Endothelial cell (in vitro differentiated cells): ENCODE measurements around the gene PPP1R7. TPM values are rescaled to one million over a fixed set of nuclear protein-coding genes. Genes with fewer than 3 reads are reported as not detected.

Experiments used
- DNase-seq: peaks from one replicate; pipeline ENCODE4 v3.0.0; 2021; ENCODE audit warnings: low spot score
- H3K27ac Mint-ChIP-seq: one replicate; pipeline ENCODE4 v1.8.0; 2021; ENCODE audit warnings: mixed read lengths, inconsistent platforms; ENCODE audit not compliant: unreplicated experiment
- H3K27me3 Mint-ChIP-seq: one replicate; pipeline ENCODE4 v1.8.0; 2021; ENCODE audit warnings: mild to moderate bottlenecking, moderate library complexity, mixed read lengths, inconsistent platforms; ENCODE audit not compliant: unreplicated experiment
- H3K36me3 Mint-ChIP-seq: one replicate; pipeline ENCODE4 v1.8.0; 2021; ENCODE audit warnings: mild to moderate bottlenecking, low read depth, mixed read lengths, inconsistent platforms; ENCODE audit not compliant: unreplicated experiment
- H3K4me1 Mint-ChIP-seq: one replicate; pipeline ENCODE4 v1.8.0; 2021; ENCODE audit warnings: mild to moderate bottlenecking, mixed read lengths, inconsistent platforms; ENCODE audit not compliant: unreplicated experiment
- H3K4me3 Mint-ChIP-seq: one replicate; pipeline ENCODE4 v1.8.0; 2021; ENCODE audit warnings: mild to moderate bottlenecking, mixed read lengths, inconsistent platforms; ENCODE audit not compliant: unreplicated experiment
- H3K9me3 Mint-ChIP-seq: one replicate; pipeline ENCODE4 v1.8.0; 2021; ENCODE audit warnings: mixed read lengths, inconsistent platforms; ENCODE audit not compliant: unreplicated experiment
- total RNA-seq: library from RNA; stranded (reverse); fragmentation: NEBNext Ultra II Directional; extraction: Animal tissue kit (Norgen Biotek cat#: 25700); gene quantifications from one replicate; pipeline ENCODE4 v1.2.1, GENCODE V29; 2021; ENCODE audit not compliant: unreplicated experiment
- TF ChIP-seq, protein P1 (sequence below): fragments of 200-600 bp; sonication (generic); IDR thresholded peaks from one replicate; pipeline ENCODE4 v1.5.0; 2021; ENCODE audit warnings: antibody characterized with exemption; ENCODE audit not compliant: unreplicated experiment

The PPP1R7 gene
- total RNA-seq, 1 donor from 2014 or later = 61.6 TPM

DNA sequence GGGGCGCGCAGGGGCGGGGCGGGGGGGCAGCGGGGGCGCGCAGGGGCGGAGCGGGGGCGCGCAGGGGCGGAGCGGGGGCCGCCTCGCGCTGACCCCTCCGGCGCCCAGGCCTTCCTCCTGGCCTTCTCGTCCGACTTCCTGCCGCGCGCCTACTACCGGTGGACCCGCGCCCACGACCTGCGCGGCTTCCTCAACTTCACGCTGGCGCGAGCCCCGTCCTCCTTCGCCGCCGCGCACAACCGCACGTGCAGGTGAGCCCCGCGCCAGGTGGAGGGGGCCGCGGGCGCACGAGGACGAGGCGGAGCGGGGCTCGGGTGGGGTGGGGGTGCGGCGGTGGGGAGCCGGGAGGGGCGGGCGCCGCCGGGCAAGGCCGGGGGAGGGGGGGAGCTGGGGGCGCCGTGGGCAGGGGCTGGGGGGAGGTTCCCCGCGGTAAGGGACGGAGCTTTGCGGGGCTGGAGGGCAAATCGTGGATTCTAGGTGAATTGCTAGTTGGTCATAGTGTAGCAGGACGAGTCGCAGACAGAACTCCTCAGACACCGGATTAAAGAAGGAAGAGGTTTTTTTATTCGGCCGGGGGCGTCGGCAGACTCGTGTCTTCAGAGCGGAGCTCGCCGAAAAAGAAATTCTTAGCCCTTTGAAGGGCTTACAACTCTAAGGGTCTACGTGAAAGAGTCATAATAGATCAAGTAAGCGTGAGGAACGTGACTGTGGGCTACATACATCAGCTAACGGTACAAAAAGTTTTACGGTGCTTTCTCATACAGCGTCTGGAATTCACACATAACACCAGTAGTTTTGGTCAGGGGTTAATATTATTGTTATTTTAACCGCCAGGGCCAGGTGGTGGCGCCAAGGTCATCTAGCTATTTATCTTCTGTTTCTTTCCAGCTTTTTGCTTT is 68.1 kb downstream of the PPP1R7 start:
- peaks cover 16% of the 10 kb centered on the region for H3K27me3 Mint-ChIP-seq
- peak overlapping the region; percentile 97 for H3K4me3 Mint-ChIP-seq
- TF ChIP-seq, protein P1, sequence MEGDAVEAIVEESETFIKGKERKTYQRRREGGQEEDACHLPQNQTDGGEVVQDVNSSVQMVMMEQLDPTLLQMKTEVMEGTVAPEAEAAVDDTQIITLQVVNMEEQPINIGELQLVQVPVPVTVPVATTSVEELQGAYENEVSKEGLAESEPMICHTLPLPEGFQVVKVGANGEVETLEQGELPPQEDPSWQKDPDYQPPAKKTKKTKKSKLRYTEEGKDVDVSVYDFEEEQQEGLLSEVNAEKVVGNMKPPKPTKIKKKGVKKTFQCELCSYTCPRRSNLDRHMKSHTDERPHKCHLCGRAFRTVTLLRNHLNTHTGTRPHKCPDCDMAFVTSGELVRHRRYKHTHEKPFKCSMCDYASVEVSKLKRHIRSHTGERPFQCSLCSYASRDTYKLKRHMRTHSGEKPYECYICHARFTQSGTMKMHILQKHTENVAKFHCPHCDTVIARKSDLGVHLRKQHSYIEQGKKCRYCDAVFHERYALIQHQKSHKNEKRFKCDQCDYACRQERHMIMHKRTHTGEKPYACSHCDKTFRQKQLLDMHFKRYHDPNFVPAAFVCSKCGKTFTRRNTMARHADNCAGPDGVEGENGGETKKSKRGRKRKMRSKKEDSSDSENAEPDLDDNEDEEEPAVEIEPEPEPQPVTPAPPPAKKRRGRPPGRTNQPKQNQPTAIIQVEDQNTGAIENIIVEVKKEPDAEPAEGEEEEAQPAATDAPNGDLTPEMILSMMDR = no peak
- peak; percentile 66 for DNase-seq
- H3K27ac Mint-ChIP-seq = peak overlapping the region; percentile 77
- peaks cover 19% of the 10 kb centered on the region for H3K4me1 Mint-ChIP-seq
- H3K9me3 Mint-ChIP-seq = no peaks in the 10 kb centered on the region
- H3K36me3 Mint-ChIP-seq = peaks cover 11% of the 10 kb centered on the region

- Mint-ChIP-seq H3K27me3 (peaks cover 11% of the 10 kb centered on the region), H3K9me3 (no peaks in the 10 kb centered on the region), H3K4me3 (peak overlapping the region; percentile 97), H3K36me3 (peaks cover 11% of the 10 kb centered on the region), H3K4me1 (peaks cover 25% of the 10 kb centered on the region), H3K27ac (peak overlapping the region; percentile 77)
- no peak for DNase-seq
- TF ChIP-seq, protein P1 = no peak
These were observed 68.7 kb downstream of the PPP1R7 start for GRCh38 chr2:241219030-241219382.

- Mint-ChIP-seq H3K4me1 (peaks cover 34% of the 10 kb centered on the region), H3K36me3 (peaks cover 15% of the 10 kb centered on the region), H3K9me3 (no peaks in the 10 kb centered on the region), H3K27me3 (peaks cover 15% of the 10 kb centered on the region), H3K4me3 (no peak overlapping the region), H3K27ac (no peak overlapping the region)
- TF ChIP-seq, protein P1 = no peak
- DNase-seq = no peak
These were observed 69.6 kb downstream of the PPP1R7 start for GRCh38 chr2:241219856-241220356.

GRCh38 chr2:241223211-241224017 is 73.1 kb downstream of the PPP1R7 start:
- H3K4me3 Mint-ChIP-seq = no peak overlapping the region
- H3K27ac Mint-ChIP-seq = no peak overlapping the region
- DNase-seq = no peak
- peaks cover 36% of the 10 kb centered on the region for H3K4me1 Mint-ChIP-seq
- peaks cover 23% of the 10 kb centered on the region for H3K36me3 Mint-ChIP-seq
- H3K9me3 Mint-ChIP-seq = no peaks in the 10 kb centered on the region
- TF ChIP-seq, protein P1 = no peak
- H3K27me3 Mint-ChIP-seq = peaks cover 16% of the 10 kb centered on the region
